Activated CD4-positive, alpha-beta memory T cell treated with anti-CD3 and anti-CD28 coated beads, Interleukin-2, amount 10 ng/mL, durations not matched to agents 7 days and 5 days (primary cell): ENCODE data around the gene CCDC40. TPM values are rescaled to one million over a fixed set of nuclear protein-coding genes. Genes with fewer than 3 reads are reported as not detected.
"Not testable (repeated sequence)": the region's sequence is repeated elsewhere in the genome, so short reads cannot be mapped to it uniquely, and the experiment has no call there.

Source experiments
- CTCF ChIA-PET: fragments of 350-600 bp; sonication (Branson Sonifier 250); formaldehyde crosslinking; loops from one replicate; lab custom pipeline; 2021; ENCODE audit warnings: antibody characterized with exemption, inconsistent platforms; lab: Charles Lee
- POLR2A ChIA-PET: fragments of 350-600 bp; sonication (Branson Sonifier 250); formaldehyde crosslinking; loops from one replicate; lab custom pipeline; 2021; ENCODE audit warnings: antibody characterized with exemption; lab: Charles Lee
- DNase-seq: peaks from one replicate; pipeline ENCODE4 v3.0.0-alpha.2; 2020
- H3K27ac Mint-ChIP-seq: one replicate; pipeline ENCODE4 v1.8.0; 2021; ENCODE audit warnings: mild to moderate bottlenecking, mixed read lengths
- H3K27me3 Mint-ChIP-seq: one replicate; pipeline ENCODE4 v1.8.0; 2021; ENCODE audit warnings: mixed read lengths
- H3K36me3 Mint-ChIP-seq: one replicate; pipeline ENCODE4 v1.8.0; 2021; ENCODE audit warnings: low read depth, mixed read lengths
- H3K4me1 Mint-ChIP-seq: one replicate; pipeline ENCODE4 v1.8.0; 2021; ENCODE audit warnings: mixed read lengths
- H3K4me3 Mint-ChIP-seq: one replicate; pipeline ENCODE4 v1.8.0; 2021; ENCODE audit warnings: mild to moderate bottlenecking, mixed read lengths
- H3K9me3 Mint-ChIP-seq: one replicate; pipeline ENCODE4 v1.8.0; 2021; ENCODE audit warnings: mixed read lengths
- total RNA-seq, 2 experiments: library from RNA; stranded (reverse); gene quantifications; one replicate each; pipeline ENCODE4 v1.2.3, GENCODE V29; 2021

CCDC40 gene
- total RNA-seq, 2 experiments from 2014 or later, result not detected

GRCh38 chr17:80089762-80090161 lies 53.3 kb downstream of the CCDC40 start:
- H3K4me3 Mint-ChIP-seq, result no peak overlapping the region
- ChIA-PET POLR2A (no interaction called here), CTCF (interaction anchor here (4.6 kb wide), 1 partner anchor 11 kb away, joined by 26 read pairs; the partner anchor contains the start of gene GAA)

DNA sequence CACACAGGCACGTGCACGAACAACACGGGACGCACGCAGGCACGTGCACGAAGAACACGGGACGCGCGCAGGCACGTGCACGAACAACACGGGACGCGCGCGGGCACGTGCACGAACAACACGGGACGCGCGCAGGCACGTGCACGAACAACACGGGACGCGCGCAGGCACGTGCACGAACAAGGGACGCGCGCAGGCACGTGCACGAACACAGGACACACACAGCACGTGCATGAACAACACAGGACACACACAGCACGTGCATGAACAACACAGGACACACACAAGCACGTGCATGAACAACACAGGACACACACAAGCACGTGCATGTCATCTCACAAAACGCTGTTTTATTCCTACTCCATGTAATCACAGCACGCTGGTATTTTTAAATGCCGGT lies 53.7 kb downstream of the CCDC40 start:
- DNase-seq, H3K4me3 Mint-ChIP-seq, H3K4me1 Mint-ChIP-seq, POLR2A ChIA-PET, H3K9me3 Mint-ChIP-seq, H3K27ac Mint-ChIP-seq, H3K36me3 Mint-ChIP-seq, H3K27me3 Mint-ChIP-seq: not testable (repeated sequence)
- CTCF ChIA-PET, result interaction anchor here (4.6 kb wide), 1 partner anchor 11 kb away, joined by 26 read pairs; the partner anchor contains the start of gene GAA

More at GRCh38 chr17:80089762-80090161, 53.3 kb downstream of the CCDC40 start:
- H3K27me3 Mint-ChIP-seq, result peaks cover 7% of the 10 kb centered on the region
- DNase-seq, result no peak
- H3K4me1 Mint-ChIP-seq, result no peaks in the 10 kb centered on the region
- H3K27ac Mint-ChIP-seq, result no peak overlapping the region
- H3K9me3 Mint-ChIP-seq, result no peaks in the 10 kb centered on the region
- no peaks in the 10 kb centered on the region for H3K36me3 Mint-ChIP-seq

- DNase-seq, result no peak
- no peaks in the 10 kb centered on the region for H3K9me3 Mint-ChIP-seq
- no peaks in the 10 kb centered on the region for H3K36me3 Mint-ChIP-seq
- H3K4me3 Mint-ChIP-seq, result no peak overlapping the region
- POLR2A ChIA-PET, result interaction anchor here (1.4 kb wide), 1 partner anchor 10 kb away, joined by 6 read pairs; the partner anchor contains the start of gene GAA
- H3K27me3 Mint-ChIP-seq, result peaks cover 7% of the 10 kb centered on the region
- CTCF ChIA-PET, result interaction anchor here (2.6 kb wide), 1 partner anchor 10 kb away, joined by 14 read pairs; the partner anchor contains the start of gene GAA
- H3K27ac Mint-ChIP-seq, result no peak overlapping the region
- no peaks in the 10 kb centered on the region for H3K4me1 Mint-ChIP-seq
Observed at GRCh38 chr17:80091376-80091775, 54.9 kb downstream of the CCDC40 start.

DNA sequence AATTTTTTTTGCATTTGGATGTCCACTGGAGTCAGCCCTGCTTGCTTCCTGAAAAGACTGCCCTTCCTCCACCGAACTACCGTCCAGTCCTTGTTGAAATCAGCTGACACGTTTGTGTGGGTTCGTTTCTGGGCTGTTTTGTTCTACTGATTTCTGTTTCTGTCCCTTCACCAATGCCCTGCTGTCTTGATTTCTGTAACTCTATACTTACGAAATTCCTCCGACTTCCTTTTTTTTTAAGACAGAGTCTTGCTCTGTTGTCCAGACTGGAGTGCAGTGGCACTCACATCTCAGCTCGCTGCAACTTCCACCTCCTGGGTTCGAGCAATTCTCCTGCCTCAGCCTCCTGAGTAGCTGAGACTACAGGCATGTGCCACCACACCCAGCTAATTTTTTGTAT lies 56.5 kb downstream of the CCDC40 start:
- Mint-ChIP-seq H3K4me3 (no peak overlapping the region), H3K9me3 (no peaks in the 10 kb centered on the region), H3K4me1 (no peaks in the 10 kb centered on the region), H3K27ac (no peak overlapping the region), H3K36me3 (no peaks in the 10 kb centered on the region), H3K27me3 (peaks cover 7% of the 10 kb centered on the region)
- no peak for DNase-seq
- ChIA-PET CTCF (interaction anchor here (1.0 to 2.6 kb wide), 2 partner anchors 8 to 32 kb away, joined by 3 to 14 read pairs; partner anchors contain the start of gene GAA), POLR2A (no interaction called here)

DNA sequence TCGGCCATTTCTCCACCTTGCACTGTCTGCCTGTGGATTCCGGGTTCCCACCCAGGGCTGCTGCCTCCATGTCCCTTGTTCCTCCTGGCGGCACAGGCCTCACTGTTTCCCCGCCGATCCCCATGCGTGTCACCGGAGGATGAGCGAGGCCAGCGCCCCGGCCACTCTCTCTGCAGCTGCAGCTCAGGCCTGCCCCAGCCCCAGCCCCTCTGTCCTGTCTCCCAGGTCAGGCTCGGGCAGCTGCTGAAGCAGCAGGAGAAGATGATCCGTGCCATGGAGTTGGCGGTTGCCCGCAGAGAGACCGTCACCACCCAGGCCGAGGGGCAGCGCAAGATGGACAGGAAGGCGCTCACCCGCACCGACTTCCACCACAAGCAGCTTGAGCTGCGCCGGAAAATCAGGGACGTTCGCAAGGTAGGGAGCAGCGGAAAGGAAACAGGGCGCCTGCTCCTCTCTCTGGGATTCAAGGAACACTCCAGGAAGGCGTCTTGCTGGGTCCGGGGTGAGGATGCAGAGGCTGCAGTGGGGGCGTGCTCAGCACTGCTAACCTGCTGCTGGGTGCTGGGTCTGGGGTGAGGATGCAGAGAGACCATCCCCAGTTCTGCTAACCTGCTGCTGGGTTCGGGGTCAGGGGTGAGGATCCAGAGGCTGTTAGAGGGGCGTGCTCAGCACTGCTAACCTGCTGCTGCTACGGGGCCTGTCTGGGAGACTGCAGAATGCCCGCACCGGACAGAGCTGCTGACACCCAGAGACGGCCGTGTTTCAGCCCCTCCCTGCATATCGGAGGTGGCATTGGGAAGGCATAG lies 58.8 kb downstream of the CCDC40 start:
- DNase-seq, result no peak
- Mint-ChIP-seq H3K4me1 (peaks cover 8% of the 10 kb centered on the region), H3K9me3 (no peaks in the 10 kb centered on the region), H3K27ac (no peak overlapping the region), H3K27me3 (peaks cover 6% of the 10 kb centered on the region), H3K4me3 (no peak overlapping the region), H3K36me3 (no peaks in the 10 kb centered on the region)
- ChIA-PET CTCF (no interaction called here), POLR2A (no interaction called here)

DNA sequence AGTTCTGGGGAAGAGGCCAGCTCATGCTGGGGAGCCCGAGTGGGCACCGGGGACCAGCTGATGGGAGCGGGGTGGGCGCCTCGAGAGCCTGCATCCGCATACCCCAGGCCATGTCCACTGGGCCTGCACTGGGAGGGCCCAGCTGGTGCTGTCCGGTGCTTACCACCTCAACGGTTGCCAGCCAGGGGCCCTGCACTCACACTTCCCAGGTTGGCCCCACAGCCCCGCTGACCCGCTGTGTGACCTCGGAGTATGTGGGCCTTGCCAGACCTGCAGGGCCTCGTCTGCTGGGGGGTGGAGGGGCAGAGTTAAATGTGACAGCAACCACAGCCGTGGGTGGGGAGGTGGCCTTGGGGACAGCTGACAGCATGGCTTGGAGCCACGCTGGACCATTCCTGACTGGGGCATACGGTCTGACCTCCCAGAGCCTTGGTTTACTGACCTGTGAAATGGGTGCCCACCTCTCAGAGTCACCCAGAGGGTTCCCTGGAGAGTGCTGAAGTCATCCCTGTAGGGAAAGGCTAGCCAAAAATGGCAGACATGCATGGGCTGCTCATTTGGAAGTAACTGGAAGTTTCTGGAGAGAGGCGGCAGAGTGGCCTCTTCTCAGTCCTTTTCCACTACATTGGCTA lies 59.5 kb downstream of the CCDC40 start:
- Mint-ChIP-seq H3K27me3 (peaks cover 7% of the 10 kb centered on the region), H3K4me1 (peaks cover 15% of the 10 kb centered on the region), H3K4me3 (no peak overlapping the region), H3K27ac (no peak overlapping the region), H3K9me3 (no peaks in the 10 kb centered on the region), H3K36me3 (no peaks in the 10 kb centered on the region)
- ChIA-PET POLR2A (no interaction called here), CTCF (no interaction called here)
- no peak for DNase-seq

- ChIA-PET POLR2A (no interaction called here), CTCF (no interaction called here)
- H3K4me3 Mint-ChIP-seq, result no peak overlapping the region
- no peaks in the 10 kb centered on the region for H3K36me3 Mint-ChIP-seq
- H3K9me3 Mint-ChIP-seq, result no peaks in the 10 kb centered on the region
- H3K27me3 Mint-ChIP-seq, result peaks cover 7% of the 10 kb centered on the region
- no peak overlapping the region for H3K27ac Mint-ChIP-seq
- H3K4me1 Mint-ChIP-seq, result peaks cover 16% of the 10 kb centered on the region
- no peak for DNase-seq
Observed at GRCh38 chr17:80096561-80097021, 60.1 kb downstream of the CCDC40 start.

GRCh38 chr17:80097127-80097621 lies 60.7 kb downstream of the CCDC40 start:
- ChIA-PET CTCF (no interaction called here), POLR2A (no interaction called here)
- Mint-ChIP-seq H3K9me3 (no peaks in the 10 kb centered on the region), H3K4me3 (no peak overlapping the region), H3K36me3 (no peaks in the 10 kb centered on the region), H3K27me3 (peaks cover 7% of the 10 kb centered on the region), H3K27ac (no peak overlapping the region), H3K4me1 (peaks cover 21% of the 10 kb centered on the region)
- DNase-seq, result no peak

DNA sequence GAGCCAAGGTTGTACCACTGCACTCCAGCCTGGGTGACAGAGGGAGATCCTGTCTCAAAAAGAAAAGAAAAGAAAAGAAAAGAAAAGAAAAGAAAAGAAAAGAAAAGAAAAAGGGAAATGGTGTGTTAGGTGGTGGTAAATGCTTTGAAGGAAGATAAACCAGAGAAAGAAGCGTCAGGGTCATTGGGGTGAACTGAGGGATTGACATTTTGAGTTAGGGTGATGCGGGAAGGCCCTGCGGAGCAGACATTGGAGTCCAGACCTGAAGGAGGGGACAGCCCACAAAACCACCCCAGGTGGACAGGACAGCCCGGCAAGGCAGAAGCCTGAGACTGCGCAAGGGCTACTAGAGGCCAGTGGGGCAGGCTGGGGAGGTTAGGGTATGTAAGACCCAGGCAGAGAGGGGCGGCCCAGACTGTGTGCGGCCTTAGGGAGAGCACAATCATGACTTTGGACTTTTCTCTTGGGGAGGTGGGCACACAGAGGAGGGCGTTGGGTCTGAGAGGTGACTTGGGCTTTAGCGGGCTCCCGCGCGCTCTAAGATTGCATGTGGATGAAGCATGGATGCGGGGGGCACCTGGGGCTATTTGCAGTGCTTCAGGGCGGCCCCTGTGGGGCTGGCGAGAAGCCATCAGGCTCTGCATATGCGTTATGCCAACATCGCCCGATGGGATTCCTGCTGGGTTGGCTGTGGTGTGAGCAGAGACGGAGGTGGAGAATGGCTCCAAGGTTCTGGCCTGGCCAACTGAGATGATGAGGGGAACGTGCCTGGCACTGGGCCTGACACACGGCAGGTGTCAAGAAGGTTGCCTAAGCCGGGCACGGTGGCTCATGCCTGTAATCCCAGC lies 61.6 kb downstream of the CCDC40 start:
- Mint-ChIP-seq H3K36me3 (no peaks in the 10 kb centered on the region), H3K27ac (no peak overlapping the region), H3K27me3 (peaks cover 3% of the 10 kb centered on the region), H3K9me3 (no peaks in the 10 kb centered on the region), H3K4me1 (peaks cover 27% of the 10 kb centered on the region), H3K4me3 (no peak overlapping the region)
- ChIA-PET POLR2A (no interaction called here), CTCF (no interaction called here)
- DNase-seq, result no peak

GRCh38 chr17:80099291-80100034 lies 63.0 kb downstream of the CCDC40 start:
- POLR2A ChIA-PET, result no interaction called here
- CTCF ChIA-PET, result interaction anchor here (0.7 to 2.5 kb wide), 3 partner anchors 12 to 1010 kb away, joined by 4 to 26 read pairs (median 22); no protein-coding TSS in a partner anchor
- Mint-ChIP-seq H3K36me3 (no peaks in the 10 kb centered on the region), H3K27ac (no peak overlapping the region), H3K9me3 (no peaks in the 10 kb centered on the region), H3K4me3 (peak overlapping the region; percentile 81), H3K4me1 (peaks cover 29% of the 10 kb centered on the region), H3K27me3 (peaks cover 3% of the 10 kb centered on the region)
- DNase-seq, result no peak

DNA sequence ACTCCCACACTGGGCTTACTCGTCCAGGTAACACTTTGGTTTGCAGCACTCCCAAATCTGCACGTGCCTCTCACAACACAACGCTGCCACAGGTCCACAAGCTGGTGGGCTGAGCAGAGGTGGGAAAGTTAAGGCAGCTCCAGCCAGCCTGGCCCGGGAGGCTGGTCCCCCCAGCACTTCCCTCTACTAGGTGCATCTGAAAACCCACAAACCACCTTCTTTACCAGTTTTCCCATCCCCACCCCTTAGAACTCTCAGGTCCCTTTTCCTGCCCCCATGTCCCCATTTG lies 63.5 kb downstream of the CCDC40 start:
- H3K4me3 Mint-ChIP-seq, result peak overlapping the region; percentile 81
- CTCF ChIA-PET, result interaction anchor here (1.8 to 2.5 kb wide), 4 partner anchors 12 to 76 kb away, joined by 4 to 26 read pairs (median 22); no protein-coding TSS in a partner anchor
- H3K36me3 Mint-ChIP-seq, result no peaks in the 10 kb centered on the region
- DNase-seq, result no peak
- POLR2A ChIA-PET, result interaction anchor here (1.8 kb wide), 1 partner anchor 164 kb away, joined by 9 read pairs; no protein-coding TSS in a partner anchor
- no peak overlapping the region for H3K27ac Mint-ChIP-seq
- H3K9me3 Mint-ChIP-seq, result no peaks in the 10 kb centered on the region
- peaks cover 29% of the 10 kb centered on the region for H3K4me1 Mint-ChIP-seq
- peaks cover 3% of the 10 kb centered on the region for H3K27me3 Mint-ChIP-seq
